Subcutaneous adipose tissue (tissue), 4 donors: ENCODE measurements around the gene MOB3B. TPM values are rescaled to one million over a fixed set of nuclear protein-coding genes. Genes with fewer than 3 reads are reported as not detected.

ENCODE experiments used
- total RNA-seq, 4 donors: library from RNA; depleted of rRNA; stranded (reverse); fragments of >200 nt; gene quantifications; one replicate each; pipeline ENCODE4 v1.1.0, GENCODE V29; 2016
- TF ChIP-seq, protein P1 (sequence below): fragments of 450-650 bp; IDR thresholded peaks from one replicate; pipeline ENCODE4 v1.5.1; 2016; ENCODE audit warnings: low read depth, mild to moderate bottlenecking, control low read depth, antibody characterized with exemption, moderate library complexity

The MOB3B gene
- total RNA-seq, 4 donors from 2014 or later: 11.9 to 13.4 (median 12.6) TPM

DNA sequence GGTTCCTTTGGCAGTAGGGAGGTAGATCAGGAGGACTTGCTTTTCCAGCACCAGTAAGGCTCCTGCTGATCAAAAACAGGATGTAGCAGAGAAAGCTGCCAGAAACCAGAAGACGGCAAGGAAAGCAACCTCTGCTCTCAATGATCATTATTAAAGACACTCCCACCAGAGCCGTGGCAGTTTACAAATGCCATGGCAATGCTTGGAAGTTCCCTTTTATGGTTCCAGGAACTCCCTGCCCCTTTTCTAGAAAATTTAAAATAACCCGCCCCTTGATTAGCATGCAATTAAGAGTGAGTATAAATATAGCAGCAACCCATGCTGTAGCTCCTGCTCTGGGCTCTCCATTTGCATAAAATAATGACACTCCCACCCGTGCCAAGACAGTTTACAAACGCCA lies 248.8 kb downstream of the MOB3B start:
- TF ChIP-seq, protein P1, sequence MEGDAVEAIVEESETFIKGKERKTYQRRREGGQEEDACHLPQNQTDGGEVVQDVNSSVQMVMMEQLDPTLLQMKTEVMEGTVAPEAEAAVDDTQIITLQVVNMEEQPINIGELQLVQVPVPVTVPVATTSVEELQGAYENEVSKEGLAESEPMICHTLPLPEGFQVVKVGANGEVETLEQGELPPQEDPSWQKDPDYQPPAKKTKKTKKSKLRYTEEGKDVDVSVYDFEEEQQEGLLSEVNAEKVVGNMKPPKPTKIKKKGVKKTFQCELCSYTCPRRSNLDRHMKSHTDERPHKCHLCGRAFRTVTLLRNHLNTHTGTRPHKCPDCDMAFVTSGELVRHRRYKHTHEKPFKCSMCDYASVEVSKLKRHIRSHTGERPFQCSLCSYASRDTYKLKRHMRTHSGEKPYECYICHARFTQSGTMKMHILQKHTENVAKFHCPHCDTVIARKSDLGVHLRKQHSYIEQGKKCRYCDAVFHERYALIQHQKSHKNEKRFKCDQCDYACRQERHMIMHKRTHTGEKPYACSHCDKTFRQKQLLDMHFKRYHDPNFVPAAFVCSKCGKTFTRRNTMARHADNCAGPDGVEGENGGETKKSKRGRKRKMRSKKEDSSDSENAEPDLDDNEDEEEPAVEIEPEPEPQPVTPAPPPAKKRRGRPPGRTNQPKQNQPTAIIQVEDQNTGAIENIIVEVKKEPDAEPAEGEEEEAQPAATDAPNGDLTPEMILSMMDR: no peak

DNA sequence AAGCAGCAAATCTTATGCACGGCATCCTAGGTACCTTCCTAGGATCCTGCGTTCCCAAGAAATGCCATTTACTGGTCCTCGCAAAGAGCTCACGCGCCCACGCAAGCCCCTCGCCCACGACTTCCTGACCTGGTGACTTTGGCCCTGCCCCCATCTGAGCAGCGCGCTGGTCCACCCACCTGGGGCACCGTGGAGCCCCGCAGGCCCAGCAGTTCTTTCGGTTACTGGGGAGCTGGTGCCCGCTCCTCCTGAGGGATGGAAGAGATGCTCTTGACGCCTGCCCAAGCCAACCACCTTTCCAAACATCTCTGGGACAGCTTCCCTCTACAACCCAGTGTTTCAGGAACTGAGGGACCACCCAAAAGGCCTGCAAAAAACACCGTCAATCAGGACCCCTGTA lies 249.4 kb downstream of the MOB3B start:
- TF ChIP-seq, protein P1: no peak

DNA sequence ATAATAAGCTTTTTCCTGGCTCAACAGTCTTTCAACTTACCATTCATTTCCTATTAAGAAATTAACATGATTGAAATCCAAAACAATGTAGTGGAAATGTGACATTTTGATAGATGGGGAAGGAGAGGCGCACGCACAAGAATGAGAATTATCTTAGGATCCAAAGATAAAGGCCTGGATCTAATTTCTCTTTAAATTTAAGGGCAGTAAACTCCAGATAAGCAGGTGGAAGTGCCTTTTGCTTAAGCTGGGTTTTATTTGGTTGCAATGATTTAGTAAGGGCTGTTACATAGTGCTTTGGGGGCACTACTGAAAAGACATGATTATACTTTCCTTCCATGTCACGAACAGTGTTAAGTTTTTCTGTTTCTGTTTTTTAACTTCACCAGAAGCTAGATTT lies 250.0 kb downstream of the MOB3B start:
- TF ChIP-seq, protein P1: no peak

DNA sequence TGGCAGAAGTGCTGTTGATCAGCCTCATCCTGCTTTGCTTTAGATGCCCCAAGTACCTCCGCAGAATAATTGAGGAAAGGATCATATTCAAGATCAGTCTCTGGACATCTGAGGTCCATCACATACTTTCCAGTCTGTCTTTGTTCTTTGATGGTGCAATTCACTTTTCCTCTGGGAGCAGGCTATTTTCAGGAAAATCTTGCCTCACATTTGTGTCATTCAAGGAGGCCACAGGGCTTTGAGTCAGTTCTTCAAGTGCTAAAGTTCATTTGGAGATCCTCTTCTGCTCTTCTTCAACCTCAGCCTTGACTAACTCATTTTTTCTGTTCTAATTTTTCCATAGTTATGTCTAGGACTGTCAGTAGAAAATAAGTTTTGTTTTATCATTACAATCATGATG lies 251.2 kb downstream of the MOB3B start:
- TF ChIP-seq, protein P1: no peak

DNA sequence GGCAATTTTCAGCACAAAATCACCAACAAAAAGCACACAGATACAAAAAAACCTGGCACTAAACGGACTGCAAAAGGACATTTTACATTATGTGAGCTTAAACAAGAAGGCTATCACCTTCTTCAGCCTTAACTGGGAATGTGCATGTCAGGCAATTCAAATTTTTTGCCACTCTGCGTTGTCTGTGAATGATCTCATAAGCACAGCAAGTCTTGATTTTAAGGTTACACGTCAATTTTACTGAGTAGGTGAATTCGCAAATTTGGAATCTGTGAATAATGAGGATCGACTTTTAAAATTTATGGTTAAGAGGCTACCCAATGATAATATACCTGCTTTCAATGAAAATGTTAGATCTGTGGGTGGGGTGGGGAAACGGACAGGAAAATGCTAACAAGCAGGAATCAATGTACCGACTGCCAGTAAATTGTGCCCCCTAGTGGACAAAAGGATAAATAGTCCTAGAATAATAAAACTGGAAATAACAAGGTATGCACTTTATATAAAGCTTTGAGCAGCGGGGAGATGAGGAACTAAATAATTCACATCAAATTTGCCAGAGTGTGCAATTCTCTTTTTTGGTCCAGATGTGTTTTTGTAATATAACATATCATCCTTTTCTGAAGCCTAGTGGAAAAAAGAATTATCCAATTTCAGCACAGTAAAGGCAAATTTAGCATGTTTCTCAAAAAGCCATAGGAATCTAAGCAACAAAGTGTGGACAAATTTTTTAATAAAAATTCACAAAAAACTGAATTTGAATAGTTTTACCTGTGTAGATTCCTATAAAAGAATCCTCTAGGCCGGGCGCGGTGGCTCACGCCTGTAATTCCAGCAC lies 253.2 kb downstream of the MOB3B start:
- TF ChIP-seq, protein P1: no peak

Other genes starting within 250 kb of the MOB3B start
- 1 to 10 TPM in 1 of 4 donors, under 1 TPM in 1, not detected in 2; 0.66 to 1.1 TPM for gene EQTN, start 232.7 kb downstream of the MOB3B start, total RNA-seq
- gene IFNK, start 5.5 kb downstream of the MOB3B start, total RNA-seq: not detected
- 10 to 100 TPM; 28.3 to 73.1 (median 31.2) TPM for gene C9orf72, start 43.7 kb upstream of the MOB3B start, total RNA-seq